GM18502 (cell line): ENCODE measurements around the gene TSPOAP1.

ENCODE experiments used
- ATAC-seq: cut with Tn5 transposase; IDR thresholded peaks from one replicate; pipeline ENCODE4 v1.9.1; 2021; ENCODE audit warnings: mild to moderate bottlenecking; ENCODE audit not compliant: unreplicated experiment, poor library complexity

TSPOAP1 gene

GRCh38 chr17:58307468-58308172 lies 21.0 kb downstream of the TSPOAP1 start:
- no peak for ATAC-seq

DNA sequence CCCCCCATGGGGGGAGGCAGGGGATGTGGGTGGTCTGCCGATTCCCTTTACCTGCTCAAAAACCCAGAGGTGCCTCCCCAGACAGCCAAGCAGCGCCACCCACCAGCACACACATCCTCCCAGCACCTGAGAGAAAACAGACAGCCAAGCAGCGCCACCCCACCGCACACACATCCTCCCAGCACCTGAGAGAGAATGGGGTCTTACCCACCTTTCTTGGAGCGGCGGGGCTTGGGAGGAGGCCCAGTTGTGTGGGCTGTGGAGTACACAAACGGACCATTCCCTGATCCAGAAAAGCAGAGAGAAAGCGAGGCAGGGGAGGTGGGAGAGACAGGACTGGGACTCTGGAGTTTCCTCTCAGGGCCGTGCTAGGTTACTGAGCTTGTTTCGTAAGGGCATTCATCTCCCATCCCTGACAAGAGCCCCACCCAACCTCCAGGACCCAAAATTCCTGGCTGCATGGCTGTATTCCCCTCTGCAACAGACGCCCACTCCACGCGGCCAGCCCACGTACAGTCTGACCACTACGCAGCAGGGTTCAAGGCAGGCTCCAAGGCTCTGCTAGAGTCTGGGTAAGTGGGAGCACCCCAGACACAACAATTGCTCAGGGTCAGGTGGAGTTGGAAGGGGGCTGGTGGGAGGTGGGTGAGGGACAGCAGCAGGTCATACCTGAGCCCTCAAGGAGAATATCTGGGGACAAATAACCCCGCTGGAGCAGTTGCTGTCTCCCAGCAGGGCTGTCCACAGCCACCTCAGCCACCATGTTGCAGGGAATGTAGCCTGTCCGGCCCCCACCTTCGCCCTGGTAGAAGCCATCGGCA lies 22.3 kb downstream of the TSPOAP1 start:
- no peak for ATAC-seq

- ATAC-seq, result no peak
Observed at GRCh38 chr17:58305626-58306025, 23.0 kb downstream of the TSPOAP1 start.

GRCh38 chr17:58304750-58305486 lies 23.7 kb downstream of the TSPOAP1 start:
- no peak for ATAC-seq

DNA sequence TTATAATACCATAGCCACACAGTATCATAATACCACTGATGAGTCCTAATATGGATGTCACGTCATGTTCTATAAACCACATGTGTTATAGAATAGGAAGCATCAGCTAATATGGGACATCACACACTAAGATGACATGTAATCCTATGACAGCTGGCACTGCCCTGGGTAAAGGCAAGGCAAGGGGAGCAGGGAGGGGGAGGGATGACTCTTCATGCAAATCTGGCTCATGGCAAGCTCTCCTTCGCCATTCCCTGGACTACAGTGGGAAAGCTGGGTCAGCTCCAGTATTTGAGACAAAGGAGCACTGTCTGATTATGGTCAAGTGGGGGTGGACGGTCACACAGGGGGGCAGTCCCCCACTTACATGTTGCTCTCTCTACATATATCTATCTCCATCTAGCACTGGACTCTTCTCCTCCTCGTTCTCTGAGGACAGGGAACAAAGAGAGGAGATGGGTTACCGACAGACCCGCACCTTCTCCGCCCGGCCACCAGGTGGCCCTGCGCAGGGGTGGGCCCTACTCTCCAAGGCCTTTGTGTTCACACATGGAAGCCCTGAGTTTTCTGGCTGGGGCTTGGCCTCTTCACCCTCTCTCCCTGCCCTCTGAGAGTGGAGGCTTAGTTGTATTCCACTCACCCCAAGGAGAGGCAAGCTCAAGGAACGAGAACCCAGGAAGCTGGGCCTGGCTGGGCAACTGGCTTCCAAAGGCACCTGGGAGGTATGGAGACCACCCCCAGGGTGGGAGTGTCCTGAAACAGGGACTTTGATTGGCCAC lies 24.4 kb downstream of the TSPOAP1 start:
- no peak for ATAC-seq

DNA sequence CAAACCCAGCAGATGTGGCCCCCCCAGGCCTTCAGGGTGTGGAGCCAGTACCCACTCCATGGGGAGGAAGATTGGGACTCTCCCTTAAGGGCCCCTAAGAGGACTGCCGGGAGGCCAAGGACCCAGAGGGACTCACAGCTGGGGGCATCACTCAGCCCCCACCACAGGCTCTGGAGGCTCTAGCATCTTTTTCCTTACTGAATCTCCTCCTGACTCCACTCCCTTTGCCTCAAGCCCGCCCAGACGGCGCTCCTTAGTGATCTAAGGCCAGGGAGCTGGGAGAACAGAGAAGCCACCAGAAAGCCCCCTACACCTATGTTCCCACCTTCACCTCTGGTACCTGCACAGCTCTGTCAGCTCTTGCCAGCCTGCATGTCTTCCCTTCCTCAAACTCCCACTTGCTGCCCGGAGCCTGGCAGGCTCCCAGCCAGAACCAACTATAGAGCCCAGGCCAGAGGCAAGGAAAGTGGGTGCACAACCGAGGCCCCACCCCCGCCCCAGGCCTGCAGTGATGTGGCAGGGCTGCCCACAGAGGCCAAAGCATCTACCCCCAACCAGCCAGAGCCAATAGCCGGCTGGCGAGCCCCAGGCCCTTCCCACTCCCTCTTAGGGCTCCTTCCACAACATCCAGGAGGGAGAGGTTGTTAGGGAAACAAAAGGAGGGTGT lies 25.5 kb downstream of the TSPOAP1 start:
- no peak for ATAC-seq

- no peak for ATAC-seq
Observed at GRCh38 chr17:58302171-58302918, 26.2 kb downstream of the TSPOAP1 start.

- no peak for ATAC-seq
Observed at GRCh38 chr17:58301504-58302150, 27.0 kb downstream of the TSPOAP1 start.

DNA sequence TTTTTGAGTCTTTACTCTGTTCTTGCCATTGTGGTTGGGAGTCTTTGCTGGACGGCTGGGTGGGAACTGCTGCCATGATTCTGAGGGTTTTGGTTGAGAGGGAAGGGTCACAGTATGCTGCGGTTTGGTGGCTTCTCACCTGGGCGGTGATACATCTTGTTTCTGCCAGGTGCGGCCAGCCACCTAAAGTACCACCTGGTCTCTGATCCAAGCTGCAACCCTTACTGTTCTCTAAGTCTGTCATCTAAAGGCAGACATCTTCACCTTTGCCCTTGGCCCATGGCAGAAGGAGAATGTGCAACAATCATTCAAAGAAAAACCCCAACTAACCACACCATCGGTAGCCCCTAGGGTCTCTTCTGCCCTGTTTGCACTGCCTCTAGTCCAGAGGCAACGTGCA lies 28.3 kb downstream of the TSPOAP1 start:
- ATAC-seq, result no peak

DNA sequence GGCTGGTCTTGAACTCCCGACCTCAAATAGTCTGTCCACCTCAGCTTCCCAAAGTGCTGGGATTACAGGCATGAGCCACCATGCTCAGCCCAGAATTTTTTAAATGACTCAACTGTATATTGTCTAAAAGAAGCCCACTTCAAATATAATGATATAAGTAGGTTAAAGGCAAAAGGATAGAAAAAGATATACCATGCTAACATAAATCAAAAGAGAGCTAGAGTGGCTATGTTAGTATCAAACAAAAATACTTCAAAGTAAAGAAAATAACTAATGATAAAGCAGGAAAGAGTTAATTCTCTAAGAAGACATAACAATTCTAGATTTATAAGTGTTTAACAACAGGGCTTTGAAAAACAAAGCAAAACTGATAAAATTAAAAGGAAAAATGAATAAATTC lies 34.6 kb downstream of the TSPOAP1 start:
- no peak for ATAC-seq

DNA sequence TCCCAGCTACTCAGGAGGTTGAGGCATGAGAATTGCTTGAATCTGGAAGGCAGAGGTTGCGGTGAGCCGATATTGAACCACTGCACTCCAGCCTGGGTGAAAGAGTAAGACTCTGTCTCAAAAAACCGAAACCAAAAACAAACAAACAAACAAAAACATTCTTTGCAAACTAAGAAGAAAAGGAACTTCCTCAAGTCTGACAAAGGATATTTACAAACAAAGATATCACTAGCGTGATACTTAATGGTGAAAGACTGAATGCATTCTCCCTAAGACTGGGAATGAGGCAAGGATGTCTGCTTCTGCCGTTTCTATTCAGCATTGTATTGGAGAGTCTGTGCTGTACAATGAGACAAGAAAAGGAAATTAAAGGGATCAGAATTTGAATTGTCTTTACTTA lies 37.3 kb downstream of the TSPOAP1 start:
- ATAC-seq, result no peak

GRCh38 chr17:58289869-58290268 lies 38.7 kb downstream of the TSPOAP1 start:
- ATAC-seq, result no peak

DNA sequence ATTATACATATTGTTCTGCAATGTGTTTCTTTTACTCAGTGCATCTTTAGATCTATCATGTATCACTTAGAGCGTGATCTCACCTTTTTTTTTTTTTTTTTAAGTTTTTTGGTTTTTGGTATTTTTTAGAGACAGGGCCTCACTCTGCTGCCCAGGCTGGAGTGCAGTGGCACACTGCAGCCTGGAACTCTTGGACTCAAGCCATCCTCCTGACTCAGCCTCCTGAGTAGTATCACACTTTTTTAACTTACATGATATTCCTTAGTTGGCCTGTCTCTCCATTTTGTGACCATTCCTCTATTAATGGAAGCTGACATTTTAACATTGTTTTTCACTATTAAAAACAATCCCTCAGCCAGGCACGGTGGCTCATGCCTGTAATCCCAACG lies 43.2 kb downstream of the TSPOAP1 start:
- no peak for ATAC-seq

- ATAC-seq, result no peak
Observed at GRCh38 chr17:58284613-58285421, 43.8 kb downstream of the TSPOAP1 start.

DNA sequence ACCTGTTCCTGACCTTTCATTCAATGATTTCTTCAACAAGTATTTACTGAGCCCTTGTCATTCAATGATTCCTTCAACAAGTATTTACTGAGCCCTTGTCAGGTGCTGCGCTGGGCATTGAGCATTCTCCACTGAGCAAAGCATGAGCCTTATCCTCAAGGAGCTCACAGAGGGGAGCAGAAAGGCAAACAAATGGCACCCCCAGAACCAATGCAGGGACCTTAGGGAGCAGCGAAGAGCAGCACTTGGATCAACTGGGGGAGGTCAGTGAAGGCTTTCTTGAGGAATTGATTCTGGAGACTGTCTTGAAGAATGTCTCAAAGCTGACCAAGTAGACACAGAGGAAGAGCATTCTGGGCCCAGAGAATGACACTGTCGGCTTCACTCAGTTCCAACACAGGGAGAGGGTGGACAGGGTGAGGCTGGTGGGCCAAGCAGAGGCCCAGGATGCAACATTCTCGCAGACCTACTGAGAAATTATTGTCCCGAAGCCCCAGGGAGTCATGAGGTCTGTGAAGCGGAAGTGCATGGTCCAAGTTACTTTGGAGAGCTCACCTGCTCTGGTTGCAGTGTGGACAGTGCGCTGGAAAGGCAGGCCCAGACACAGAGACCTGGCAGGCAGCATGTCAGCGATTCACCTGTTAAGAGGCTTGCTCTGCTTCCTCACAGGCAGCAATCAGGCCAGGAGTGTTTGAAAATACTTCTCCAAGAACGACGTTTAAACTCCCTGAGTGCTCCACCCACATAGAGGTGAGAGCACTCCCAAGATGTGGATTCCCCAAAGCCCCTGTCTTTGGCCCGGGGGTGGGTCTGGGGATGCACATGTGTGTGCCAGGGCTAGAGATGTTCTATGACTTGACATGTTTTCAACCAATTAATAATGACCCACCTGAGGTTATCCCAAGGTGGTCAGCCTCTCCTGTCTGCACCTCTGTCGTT lies 44.7 kb downstream of the TSPOAP1 start:
- no peak for ATAC-seq

- no peak for ATAC-seq
Observed at GRCh38 chr17:58282442-58282841, 46.2 kb downstream of the TSPOAP1 start.

DNA sequence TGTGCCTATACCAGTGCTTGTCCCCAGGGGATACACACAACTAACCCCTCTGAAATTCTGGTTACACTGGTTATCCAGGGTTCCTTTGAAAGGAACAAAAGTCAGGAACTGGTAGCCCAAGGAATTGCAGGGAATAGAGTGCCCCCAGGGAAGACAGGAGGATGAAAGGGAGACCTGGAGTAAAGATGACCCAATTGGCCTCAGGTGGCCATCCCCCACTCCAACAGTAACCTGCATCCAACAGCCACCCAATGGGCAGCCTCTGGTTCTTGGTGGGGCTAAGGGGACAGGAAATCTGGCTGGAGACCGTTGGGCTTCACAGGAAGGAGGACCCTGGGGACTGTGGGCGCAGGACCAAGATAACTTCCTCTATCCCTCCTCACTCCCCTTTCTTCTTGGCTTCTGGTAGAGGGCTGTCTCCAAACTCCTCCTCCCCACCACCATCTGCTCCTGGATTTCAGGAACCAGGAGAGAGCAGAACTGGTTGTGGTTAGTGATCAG lies 47.0 kb downstream of the TSPOAP1 start:
- no peak for ATAC-seq
